Measurements from ENCODE around the gene FEM1B. TPM values are rescaled to one million over a fixed set of nuclear protein-coding genes. Genes with fewer than 3 reads are reported as not detected.

FEM1B gene
- total RNA-seq, 1 experiment from 2014 or later, result 41.0 TPM

GRCh38 chr15:68283401-68283800 lies 5.9 kb downstream of the FEM1B start:
- intact Hi-C loops (cut with micrococcal nuclease; ENCODE audit: unreplicated experiment), result no loop called here
- no peaks in the 10 kb centered on the region for H3K9me3 Mint-ChIP-seq (ENCODE audit: unreplicated experiment)
- DNase-seq, result no peak
- H3K36me3 Mint-ChIP-seq (ENCODE audit: insufficient read depth, unreplicated experiment), result peaks cover 34% of the 10 kb centered on the region
- ChIA-PET CTCF (no interaction called here), POLR2A (no interaction called here)
- Histone ChIP-seq H3K4me1 (peaks cover 26% of the 10 kb centered on the region), H3K4me3 (ENCODE audit: low read depth, low read length) (no peak overlapping the region), H3K36me3 (ENCODE audit: control insufficient read depth, insufficient read depth, low read length) (no peaks in the 10 kb centered on the region; the same call in 1 of the 2 replicates), H3K27me3 (replicated peaks; ENCODE audit: control insufficient read depth, insufficient read depth, low read length) (no peaks in the 10 kb centered on the region), H3K9me3 (no peaks in the 10 kb centered on the region; the same call in 1 of the 2 replicates)
- TF ChIP-seq CTCF (IDR thresholded peaks at IDR 0.05; ENCODE audit: insufficient read depth in 1 of 2, low read depth in 1 of 2, low read length in 1 of 2, severe bottlenecking in 1 of 2, unreplicated experiment in 1 of 2), result no peak
- H3K27ac Mint-ChIP-seq (ENCODE audit: unreplicated experiment), result no peak overlapping the region
- H3K27me3 Mint-ChIP-seq (ENCODE audit: insufficient read depth, unreplicated experiment), result no peaks in the 10 kb centered on the region
- H3K4me3 Mint-ChIP-seq (ENCODE audit: unreplicated experiment), result no peak overlapping the region
- BruUV-seq (replicated peaks), result no TSS peak
- H3K4me1 Mint-ChIP-seq (ENCODE audit: low read depth, unreplicated experiment), result peaks cover 20% of the 10 kb centered on the region

DNA sequence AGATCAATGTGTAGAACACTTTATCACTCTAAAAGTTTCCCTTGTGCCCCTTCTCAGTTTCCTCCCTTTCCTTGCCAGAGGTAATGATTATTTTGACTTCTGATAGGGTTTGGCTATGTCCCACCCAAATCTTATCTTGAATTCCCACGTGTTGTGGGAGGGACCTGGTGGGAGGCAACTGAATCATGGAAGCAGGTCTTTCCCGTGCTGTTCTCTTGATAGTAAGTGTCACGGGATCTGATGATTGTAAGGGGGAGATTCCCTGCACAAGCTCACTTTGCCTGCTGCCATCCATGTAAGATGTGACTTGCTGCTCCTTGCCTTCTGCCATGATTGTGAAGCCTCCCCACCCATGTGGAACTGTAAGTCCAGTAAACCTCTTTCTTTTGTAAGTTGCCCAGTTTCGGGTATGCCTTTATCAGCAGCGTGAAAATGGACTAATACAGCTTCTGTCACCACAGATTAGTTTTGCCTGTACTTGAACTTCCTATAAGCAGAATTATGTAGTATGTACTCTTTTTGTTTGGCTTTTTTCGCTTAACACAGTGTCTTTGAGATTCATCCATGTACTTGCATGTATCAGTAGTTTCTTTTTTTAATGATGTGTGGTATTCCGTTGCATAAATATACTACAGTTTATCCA lies 7.2 kb downstream of the FEM1B start:
- H3K4me3 ChIP-seq (ENCODE audit: low read depth, low read length), result no peak overlapping the region
- peaks cover 36% of the 10 kb centered on the region for H3K36me3 Mint-ChIP-seq (ENCODE audit: insufficient read depth, unreplicated experiment)
- ChIA-PET CTCF (no interaction called here), POLR2A (no interaction called here)
- no peak for DNase-seq
- H3K36me3 ChIP-seq (ENCODE audit: control insufficient read depth, insufficient read depth, low read length), result no peaks in the 10 kb centered on the region; the same call in 1 of the 2 replicates
- H3K27me3 Mint-ChIP-seq (ENCODE audit: insufficient read depth, unreplicated experiment), result no peaks in the 10 kb centered on the region
- TF ChIP-seq CTCF (IDR thresholded peaks at IDR 0.05; ENCODE audit: insufficient read depth in 1 of 2, low read depth in 1 of 2, low read length in 1 of 2, severe bottlenecking in 1 of 2, unreplicated experiment in 1 of 2), result no peak
- intact Hi-C loops (cut with micrococcal nuclease; ENCODE audit: unreplicated experiment), result no loop called here
- H3K9me3 Mint-ChIP-seq (ENCODE audit: unreplicated experiment), result no peaks in the 10 kb centered on the region
- no TSS peak for BruUV-seq (replicated peaks)
- peaks cover 19% of the 10 kb centered on the region for H3K4me1 ChIP-seq
- peaks cover 18% of the 10 kb centered on the region for H3K4me1 Mint-ChIP-seq (ENCODE audit: low read depth, unreplicated experiment)
- no peaks in the 10 kb centered on the region for H3K27me3 ChIP-seq (replicated peaks; ENCODE audit: control insufficient read depth, insufficient read depth, low read length)
- no peak overlapping the region for H3K4me3 Mint-ChIP-seq (ENCODE audit: unreplicated experiment)
- no peak overlapping the region for H3K27ac Mint-ChIP-seq (ENCODE audit: unreplicated experiment)
- no peaks in the 10 kb centered on the region; the same call in 1 of the 2 replicates for H3K9me3 ChIP-seq

DNA sequence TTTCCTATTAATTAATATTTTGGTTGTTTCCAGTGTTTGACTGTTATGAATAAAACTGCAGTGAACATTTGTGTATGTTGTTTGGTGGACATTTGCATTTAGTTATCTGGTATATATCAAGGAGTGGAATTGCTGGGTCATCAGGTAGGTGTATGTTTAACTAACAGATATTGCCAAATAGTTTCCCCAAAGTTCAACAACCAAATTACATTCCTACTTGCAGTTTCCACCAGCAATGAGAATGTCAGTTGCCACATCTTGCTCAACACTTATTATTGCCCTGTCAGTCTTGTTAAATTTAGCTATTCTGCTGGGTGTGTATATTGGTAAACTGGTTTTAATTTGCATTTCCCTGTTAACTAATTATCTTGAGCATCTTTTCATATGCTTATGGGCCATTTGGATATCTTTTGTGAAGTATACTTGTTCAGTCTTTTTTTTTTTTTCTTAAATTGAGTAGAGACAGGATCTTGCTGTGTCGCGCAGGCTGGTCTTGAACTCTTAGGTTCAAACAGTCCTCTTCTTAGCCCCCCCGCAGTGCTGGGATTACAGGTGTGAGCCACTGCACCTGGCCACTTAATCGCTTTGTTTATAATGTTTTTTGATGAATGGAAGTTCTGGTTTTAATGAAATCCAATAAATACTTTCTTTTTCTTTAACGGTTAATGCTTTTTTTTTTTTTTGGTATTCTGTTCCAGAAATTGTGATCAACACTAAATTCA lies 7.9 kb downstream of the FEM1B start:
- H3K36me3 ChIP-seq (ENCODE audit: control insufficient read depth, insufficient read depth, low read length), result no peaks in the 10 kb centered on the region
- POLR2A ChIA-PET, result no interaction called here
- peaks cover 12% of the 10 kb centered on the region for H3K4me1 ChIP-seq
- Mint-ChIP-seq H3K27me3 (ENCODE audit: insufficient read depth, unreplicated experiment) (no peaks in the 10 kb centered on the region), H3K4me1 (ENCODE audit: low read depth, unreplicated experiment) (peaks cover 11% of the 10 kb centered on the region), H3K9me3 (ENCODE audit: unreplicated experiment) (no peaks in the 10 kb centered on the region), H3K27ac (ENCODE audit: unreplicated experiment) (no peak overlapping the region), H3K36me3 (ENCODE audit: insufficient read depth, unreplicated experiment) (peaks cover 43% of the 10 kb centered on the region), H3K4me3 (ENCODE audit: unreplicated experiment) (no peak overlapping the region)
- no peak for TF ChIP-seq CTCF (IDR thresholded peaks at IDR 0.05; ENCODE audit: insufficient read depth in 1 of 2, low read depth in 1 of 2, low read length in 1 of 2, severe bottlenecking in 1 of 2, unreplicated experiment in 1 of 2)
- intact Hi-C loops (cut with micrococcal nuclease; ENCODE audit: unreplicated experiment), result no loop called here
- CTCF ChIA-PET, result no interaction called here
- DNase-seq, result peak in 1 of 2 experiments; percentile 39
- H3K27me3 ChIP-seq (replicated peaks; ENCODE audit: control insufficient read depth, insufficient read depth, low read length), result no peaks in the 10 kb centered on the region
- no peaks in the 10 kb centered on the region; the same call in 1 of the 2 replicates for H3K9me3 ChIP-seq
- H3K4me3 ChIP-seq (ENCODE audit: low read depth, low read length), result no peak overlapping the region
- BruUV-seq (replicated peaks), result no TSS peak

Measured in Caco-2 (cell line).